ENCODE measurements around the gene ODAD3.
A peak's percentile ranks its signal among the peaks of the same experiment; 100 is the strongest.
"Not testable (repeated sequence)": the region's sequence is repeated elsewhere in the genome, so short reads cannot be mapped to it uniquely, and the experiment has no call there.

ODAD3 gene

DNA sequence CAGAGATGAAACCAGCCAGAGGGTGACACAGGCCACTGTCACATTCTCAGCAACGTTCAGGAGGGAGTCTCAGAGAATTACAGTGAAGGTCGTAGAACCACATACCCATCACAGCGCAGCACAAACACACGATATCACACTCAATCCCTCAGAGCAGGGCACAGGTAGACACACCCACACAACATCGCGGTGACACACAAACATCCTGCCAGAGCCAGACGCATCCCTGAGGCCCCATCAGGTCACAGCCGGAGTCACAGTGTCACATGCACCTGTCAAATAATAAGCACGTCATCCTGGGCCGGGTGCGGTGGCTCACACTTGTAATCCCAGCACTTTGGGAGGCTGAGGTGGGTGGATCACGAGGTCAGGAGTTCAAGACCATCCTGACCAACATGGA, 28.5 kb upstream of the ODAD3 start:
- H2AK5ac ChIP-seq (ENCODE audit: low read length) = no peak overlapping the region
- no peak overlapping the region for H2BK12ac ChIP-seq (ENCODE audit: low read length)
- no peak overlapping the region for H2AFZ ChIP-seq (ENCODE audit: insufficient read depth, low read length, poor library complexity)
- no peak overlapping the region for H3K27ac ChIP-seq (ENCODE audit: low read depth, low read length)
- H3K27me3 ChIP-seq (ENCODE audit: insufficient read depth, low read length) = no peaks in the 10 kb centered on the region
- H3K14ac ChIP-seq (ENCODE audit: low read length) = no peak overlapping the region
- H3K79me1 ChIP-seq (ENCODE audit: low read length) = no peaks in the 10 kb centered on the region
- no peak overlapping the region for H4K91ac ChIP-seq (ENCODE audit: low read depth, low read length)
- H4K8ac ChIP-seq (ENCODE audit: low read depth, low read length) = no peak overlapping the region
- H3K4ac ChIP-seq (ENCODE audit: low read depth, low read length) = no peak overlapping the region
- H2BK120ac ChIP-seq (ENCODE audit: insufficient read depth, low read length, poor library complexity) = no peak overlapping the region
- H3K36me3 ChIP-seq (ENCODE audit: control insufficient read depth in 1 of 2, insufficient read depth in 2 of 2, low read length in 2 of 2) = no peaks in the 10 kb centered on the region
- H3K9me3 ChIP-seq (ENCODE audit: insufficient read depth, low read depth, low read length) = peaks cover 15% of the 10 kb centered on the region
- no peak overlapping the region for H3K9ac ChIP-seq (ENCODE audit: low read length)
- peak overlapping the region; percentile 90 for H3K23ac ChIP-seq (ENCODE audit: low read length)
- no peak overlapping the region for H4K12ac ChIP-seq (ENCODE audit: low read depth, low read length)
- no CpG with 5 or more reads among the region's 12 CpGs for WGBS (ENCODE audit: extremely low coverage, insufficient coverage, insufficient read length)
- no peak overlapping the region for H2BK5ac ChIP-seq (ENCODE audit: low read depth, low read length, poor library complexity)
- no peak overlapping the region for H3K4me3 ChIP-seq (ENCODE audit: low read depth, low read length)
- no peaks in the 10 kb centered on the region for H3K4me1 ChIP-seq (ENCODE audit: control insufficient read depth in 1 of 2, insufficient read depth in 2 of 2, low read length in 2 of 2)
- no peak overlapping the region for H3K18ac ChIP-seq (ENCODE audit: low read length)
- H3K4me2 ChIP-seq (ENCODE audit: low read length) = no peak overlapping the region
- no peak for DNase-seq
- no peaks in the 10 kb centered on the region for H3K79me2 ChIP-seq (ENCODE audit: control insufficient read depth, insufficient read depth, low read length, poor library complexity)

DNA sequence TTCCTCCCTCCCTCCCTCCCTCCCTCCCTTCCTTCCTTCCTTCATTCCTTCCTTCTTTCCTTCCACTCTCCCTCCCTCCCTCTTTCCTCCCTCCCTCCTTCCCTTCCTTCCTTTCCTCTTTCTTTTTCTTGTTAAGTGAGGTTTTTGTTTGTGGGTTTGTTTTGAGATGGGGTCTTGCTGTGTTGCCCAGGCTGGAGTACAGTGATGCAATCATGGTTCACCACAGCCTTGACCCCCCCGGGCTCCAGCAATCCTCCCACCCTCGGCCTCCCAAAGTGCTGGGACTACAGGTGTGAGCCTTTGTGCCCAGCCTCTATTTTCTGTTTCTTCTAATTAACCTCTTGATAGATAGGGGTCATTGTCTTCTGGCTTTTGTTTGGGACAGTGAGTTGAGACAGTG, 26.5 kb upstream of the ODAD3 start:
- H4K12ac ChIP-seq (ENCODE audit: low read depth, low read length) = no peak overlapping the region
- no peak overlapping the region for H2BK120ac ChIP-seq (ENCODE audit: insufficient read depth, low read length, poor library complexity)
- H2BK5ac ChIP-seq (ENCODE audit: low read depth, low read length, poor library complexity) = no peak overlapping the region
- H3K4me3 ChIP-seq (ENCODE audit: low read depth, low read length) = no peak overlapping the region
- H3K79me2 ChIP-seq (ENCODE audit: control insufficient read depth, insufficient read depth, low read length, poor library complexity) = no peaks in the 10 kb centered on the region
- no peaks in the 10 kb centered on the region for H3K36me3 ChIP-seq (ENCODE audit: control insufficient read depth in 1 of 2, insufficient read depth in 2 of 2, low read length in 2 of 2)
- H3K27me3 ChIP-seq (ENCODE audit: insufficient read depth, low read length) = no peaks in the 10 kb centered on the region
- no peaks in the 10 kb centered on the region for H3K79me1 ChIP-seq (ENCODE audit: low read length)
- no peak for DNase-seq
- no peak overlapping the region for H3K9ac ChIP-seq (ENCODE audit: low read length)
- H4K91ac ChIP-seq (ENCODE audit: low read depth, low read length) = no peak overlapping the region
- no peak overlapping the region for H3K27ac ChIP-seq (ENCODE audit: low read depth, low read length)
- no peak overlapping the region for H3K4ac ChIP-seq (ENCODE audit: low read depth, low read length)
- WGBS (ENCODE audit: extremely low coverage, insufficient coverage, insufficient read length) = no CpG with 5 or more reads among the region's 2 CpGs
- no peak overlapping the region for H2BK12ac ChIP-seq (ENCODE audit: low read length)
- H2AFZ ChIP-seq (ENCODE audit: insufficient read depth, low read length, poor library complexity) = no peak overlapping the region
- peaks cover 17% of the 10 kb centered on the region for H3K9me3 ChIP-seq (ENCODE audit: insufficient read depth, low read depth, low read length)
- no peak overlapping the region for H3K18ac ChIP-seq (ENCODE audit: low read length)
- H3K23ac ChIP-seq (ENCODE audit: low read length) = no peak overlapping the region
- H3K4me2 ChIP-seq (ENCODE audit: low read length) = no peak overlapping the region
- no peaks in the 10 kb centered on the region for H3K4me1 ChIP-seq (ENCODE audit: control insufficient read depth in 1 of 2, insufficient read depth in 2 of 2, low read length in 2 of 2)
- no peak overlapping the region for H2AK5ac ChIP-seq (ENCODE audit: low read length)
- H3K14ac ChIP-seq (ENCODE audit: low read length) = no peak overlapping the region
- no peak overlapping the region for H4K8ac ChIP-seq (ENCODE audit: low read depth, low read length)

DNA sequence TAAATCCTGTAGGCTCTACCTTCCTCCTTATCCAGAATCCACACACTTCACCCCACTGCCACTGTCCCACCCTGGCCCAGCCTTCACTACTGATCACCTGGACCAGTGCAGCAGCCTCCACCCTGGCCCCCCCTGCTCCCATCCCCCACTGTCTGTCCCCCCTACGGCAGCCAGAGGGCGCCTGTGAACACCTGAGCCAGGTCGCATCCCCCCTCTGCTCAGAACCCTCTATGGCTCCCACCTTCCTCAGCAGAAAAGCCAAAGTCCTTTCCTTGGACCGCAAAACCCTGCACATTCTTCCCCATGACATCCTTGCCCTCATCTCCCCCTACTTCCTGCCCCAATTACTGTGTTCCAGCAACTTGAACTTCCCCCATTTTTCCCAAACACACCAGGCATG, 25.3 kb upstream of the ODAD3 start:
- no peak overlapping the region for H4K91ac ChIP-seq (ENCODE audit: low read depth, low read length)
- no peak overlapping the region for H2BK12ac ChIP-seq (ENCODE audit: low read length)
- no peak overlapping the region for H2AK5ac ChIP-seq (ENCODE audit: low read length)
- H3K36me3 ChIP-seq (ENCODE audit: control insufficient read depth in 1 of 2, insufficient read depth in 2 of 2, low read length in 2 of 2) = no peaks in the 10 kb centered on the region
- H4K12ac ChIP-seq (ENCODE audit: low read depth, low read length) = no peak overlapping the region
- H3K14ac ChIP-seq (ENCODE audit: low read length) = no peak overlapping the region
- no peak overlapping the region for H3K23ac ChIP-seq (ENCODE audit: low read length)
- no peak overlapping the region for H3K27ac ChIP-seq (ENCODE audit: low read depth, low read length)
- no peak overlapping the region for H2AFZ ChIP-seq (ENCODE audit: insufficient read depth, low read length, poor library complexity)
- no peaks in the 10 kb centered on the region for H3K27me3 ChIP-seq (ENCODE audit: insufficient read depth, low read length)
- no peaks in the 10 kb centered on the region for H3K4me1 ChIP-seq (ENCODE audit: control insufficient read depth in 1 of 2, insufficient read depth in 2 of 2, low read length in 2 of 2)
- no peak overlapping the region for H2BK5ac ChIP-seq (ENCODE audit: low read depth, low read length, poor library complexity)
- no peak overlapping the region for H3K4ac ChIP-seq (ENCODE audit: low read depth, low read length)
- H3K79me2 ChIP-seq (ENCODE audit: control insufficient read depth, insufficient read depth, low read length, poor library complexity) = no peaks in the 10 kb centered on the region
- no CpG with 5 or more reads among the region's 4 CpGs for WGBS (ENCODE audit: extremely low coverage, insufficient coverage, insufficient read length)
- no peaks in the 10 kb centered on the region for H3K79me1 ChIP-seq (ENCODE audit: low read length)
- H3K9me3 ChIP-seq (ENCODE audit: insufficient read depth, low read depth, low read length) = peaks cover 17% of the 10 kb centered on the region
- no peak overlapping the region for H3K4me2 ChIP-seq (ENCODE audit: low read length)
- DNase-seq = no peak
- no peak overlapping the region for H4K8ac ChIP-seq (ENCODE audit: low read depth, low read length)
- no peak overlapping the region for H2BK120ac ChIP-seq (ENCODE audit: insufficient read depth, low read length, poor library complexity)
- no peak overlapping the region for H3K9ac ChIP-seq (ENCODE audit: low read length)
- H3K18ac ChIP-seq (ENCODE audit: low read length) = no peak overlapping the region
- H3K4me3 ChIP-seq (ENCODE audit: low read depth, low read length) = no peak overlapping the region

DNA sequence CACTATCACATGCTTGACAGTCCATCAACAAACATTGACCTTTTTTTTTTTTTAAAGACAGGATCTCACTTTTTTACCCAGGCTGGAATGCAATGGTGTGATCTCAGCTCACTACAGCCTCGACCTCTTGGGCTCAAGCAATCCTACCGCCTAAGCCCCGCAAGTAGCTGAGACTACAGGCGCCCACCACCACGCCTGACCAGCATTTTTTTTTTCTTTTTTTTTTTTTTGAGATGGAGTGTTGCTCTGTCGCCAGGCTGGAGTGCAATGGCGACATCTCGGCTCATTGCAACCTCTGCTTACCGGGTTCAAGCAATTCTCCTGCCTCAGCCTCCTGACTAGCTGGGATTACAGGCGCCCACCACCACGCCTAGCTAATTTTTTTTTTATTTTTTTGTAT, 24.0 kb upstream of the ODAD3 start:
- not testable (repeated sequence) for H3K18ac ChIP-seq (ENCODE audit: low read length); H3K27me3 ChIP-seq (ENCODE audit: insufficient read depth, low read length); H4K12ac ChIP-seq (ENCODE audit: low read depth, low read length); H3K4me2 ChIP-seq (ENCODE audit: low read length); H2BK12ac ChIP-seq (ENCODE audit: low read length); H3K27ac ChIP-seq (ENCODE audit: low read depth, low read length); H4K91ac ChIP-seq (ENCODE audit: low read depth, low read length); H3K23ac ChIP-seq (ENCODE audit: low read length); H3K36me3 ChIP-seq (ENCODE audit: control insufficient read depth in 1 of 2, insufficient read depth in 2 of 2, low read length in 2 of 2); H2BK5ac ChIP-seq (ENCODE audit: low read depth, low read length, poor library complexity); H4K8ac ChIP-seq (ENCODE audit: low read depth, low read length); H3K9me3 ChIP-seq (ENCODE audit: insufficient read depth, low read depth, low read length); H3K79me1 ChIP-seq (ENCODE audit: low read length); H2AFZ ChIP-seq (ENCODE audit: insufficient read depth, low read length, poor library complexity); H2AK5ac ChIP-seq (ENCODE audit: low read length); DNase-seq; H3K9ac ChIP-seq (ENCODE audit: low read length); H2BK120ac ChIP-seq (ENCODE audit: insufficient read depth, low read length, poor library complexity); H3K14ac ChIP-seq (ENCODE audit: low read length); H3K79me2 ChIP-seq (ENCODE audit: control insufficient read depth, insufficient read depth, low read length, poor library complexity); H3K4me3 ChIP-seq (ENCODE audit: low read depth, low read length); H3K4ac ChIP-seq (ENCODE audit: low read depth, low read length); H3K4me1 ChIP-seq (ENCODE audit: control insufficient read depth in 1 of 2, insufficient read depth in 2 of 2, low read length in 2 of 2)
- WGBS (ENCODE audit: extremely low coverage, insufficient coverage, insufficient read length) = no CpG with 5 or more reads among the region's 11 CpGs
